PC-3 (cell line): ENCODE data around the gene RRH.

Experiments used
- EZH2 ChIP-seq: fragments of 300-600 bp; sonication (generic); IDR thresholded peaks from one replicate; pipeline ENCODE4 v1.6.1; 2017; ENCODE audit warnings: antibody characterized with exemption, mild to moderate bottlenecking, low read length; ENCODE audit not compliant: unreplicated experiment
- TF ChIP-seq, protein P1 (sequence below): fragments of 300-600 bp; sonication (generic); conservative IDR thresholded peaks from 2 replicates; pipeline ENCODE4 v1.5.1; 2017; ENCODE audit warnings: antibody characterized with exemption, low read depth, mild to moderate bottlenecking, low read length

DNA sequence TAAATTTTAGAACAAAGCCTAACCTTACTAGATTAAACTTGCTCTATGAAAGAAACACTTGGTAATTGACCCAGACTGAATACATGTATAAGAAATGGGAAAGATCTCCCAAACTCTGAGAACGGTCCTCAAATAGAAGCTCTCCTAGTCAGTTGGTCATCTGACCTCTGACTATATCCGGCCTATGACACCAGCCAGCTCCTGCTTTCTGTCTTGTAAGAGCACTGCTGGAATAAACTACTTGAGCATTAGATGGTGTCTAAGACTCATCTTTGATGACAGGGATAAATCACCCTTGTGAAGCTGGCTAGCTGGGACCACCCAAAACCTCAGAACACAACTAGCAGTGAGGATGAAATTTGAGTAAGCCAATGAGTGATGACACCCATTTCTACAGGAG, 44.3 kb downstream of the RRH start:
- TF ChIP-seq, protein P1, sequence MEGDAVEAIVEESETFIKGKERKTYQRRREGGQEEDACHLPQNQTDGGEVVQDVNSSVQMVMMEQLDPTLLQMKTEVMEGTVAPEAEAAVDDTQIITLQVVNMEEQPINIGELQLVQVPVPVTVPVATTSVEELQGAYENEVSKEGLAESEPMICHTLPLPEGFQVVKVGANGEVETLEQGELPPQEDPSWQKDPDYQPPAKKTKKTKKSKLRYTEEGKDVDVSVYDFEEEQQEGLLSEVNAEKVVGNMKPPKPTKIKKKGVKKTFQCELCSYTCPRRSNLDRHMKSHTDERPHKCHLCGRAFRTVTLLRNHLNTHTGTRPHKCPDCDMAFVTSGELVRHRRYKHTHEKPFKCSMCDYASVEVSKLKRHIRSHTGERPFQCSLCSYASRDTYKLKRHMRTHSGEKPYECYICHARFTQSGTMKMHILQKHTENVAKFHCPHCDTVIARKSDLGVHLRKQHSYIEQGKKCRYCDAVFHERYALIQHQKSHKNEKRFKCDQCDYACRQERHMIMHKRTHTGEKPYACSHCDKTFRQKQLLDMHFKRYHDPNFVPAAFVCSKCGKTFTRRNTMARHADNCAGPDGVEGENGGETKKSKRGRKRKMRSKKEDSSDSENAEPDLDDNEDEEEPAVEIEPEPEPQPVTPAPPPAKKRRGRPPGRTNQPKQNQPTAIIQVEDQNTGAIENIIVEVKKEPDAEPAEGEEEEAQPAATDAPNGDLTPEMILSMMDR: no peak
- no peak for TF ChIP-seq EZH2
